Astrocyte (in vitro differentiated cells and primary cell): ENCODE results near the gene RAB5B. TPM values are rescaled to one million over a fixed set of nuclear protein-coding genes. Genes with fewer than 3 reads are reported as not detected.

Experiments used
- DNase-seq: peaks from one replicate; pipeline ENCODE4 v3.0.0-alpha.2; 2010; ENCODE audit warnings: low read depth
- FAIRE-seq: peaks from 2 replicates; lab custom pipeline; 2011; peaks lifted over from hg19 to GRCh38; lab: Jason Lieb, UNC
- H2AFZ ChIP-seq: 2 replicates; pipeline ENCODE4 v1.6.0; 2012; ENCODE audit warnings: low read depth, low read length, inconsistent platforms
- H3K27ac ChIP-seq: 2 replicates; pipeline ENCODE4 v1.5.1; 2011; ENCODE audit warnings: low read depth, low read length, inconsistent platforms
- H3K27me3 ChIP-seq: 2 replicates; pipeline ENCODE4 v1.6.0; 2011; ENCODE audit warnings: low read length, inconsistent platforms; ENCODE audit not compliant: insufficient read depth
- H3K36me3 ChIP-seq: 2 replicates; pipeline ENCODE4 v1.5.1; 2011; ENCODE audit warnings: low read length, inconsistent platforms; ENCODE audit not compliant: insufficient read depth
- H3K4me1 ChIP-seq: 2 replicates; pipeline ENCODE4 v1.5.1; 2011; ENCODE audit warnings: low read length, inconsistent platforms; ENCODE audit not compliant: insufficient read depth
- H3K4me2 ChIP-seq: 2 replicates; pipeline ENCODE4 v1.6.0; 2012; ENCODE audit warnings: low read length, inconsistent platforms
- H3K4me3 ChIP-seq: 2 replicates; pipeline ENCODE4 v1.5.1; 2011; ENCODE audit warnings: low read depth, mild to moderate bottlenecking, low read length, inconsistent platforms; ENCODE audit not compliant: insufficient read depth
- H3K79me2 ChIP-seq: 2 replicates; pipeline ENCODE4 v1.6.0; 2012; ENCODE audit warnings: mild to moderate bottlenecking, low read length, inconsistent platforms; ENCODE audit not compliant: insufficient read depth
- H3K9ac ChIP-seq: 2 replicates; pipeline ENCODE4 v1.6.0; 2012; ENCODE audit warnings: mild to moderate bottlenecking, low read length, inconsistent platforms
- H3K9me3 ChIP-seq: 2 replicates; pipeline ENCODE4 v1.5.1; 2012; ENCODE audit warnings: low read depth, mild to moderate bottlenecking, low read length, inconsistent platforms; ENCODE audit not compliant: insufficient read depth
- H4K20me1 ChIP-seq: 2 replicates; pipeline ENCODE4 v1.6.0; 2012; ENCODE audit warnings: low read length, inconsistent platforms; ENCODE audit not compliant: insufficient read depth
- H3K27ac Mint-ChIP-seq: one replicate; pipeline ENCODE4 v1.8.0; 2021; ENCODE audit warnings: mild to moderate bottlenecking, mixed read lengths; ENCODE audit not compliant: unreplicated experiment
- H3K27me3 Mint-ChIP-seq: one replicate; pipeline ENCODE4 v1.8.0; 2021; ENCODE audit warnings: low read depth, mixed read lengths; ENCODE audit not compliant: unreplicated experiment
- H3K36me3 Mint-ChIP-seq: one replicate; pipeline ENCODE4 v1.8.0; 2021; ENCODE audit warnings: low read depth, mixed read lengths; ENCODE audit not compliant: unreplicated experiment
- H3K4me1 Mint-ChIP-seq: one replicate; pipeline ENCODE4 v1.8.0; 2021; ENCODE audit warnings: low read depth, mixed read lengths; ENCODE audit not compliant: unreplicated experiment
- H3K4me3 Mint-ChIP-seq: one replicate; pipeline ENCODE4 v1.8.0; 2021; ENCODE audit warnings: mild to moderate bottlenecking, moderate library complexity, mixed read lengths; ENCODE audit not compliant: unreplicated experiment
- H3K9me3 Mint-ChIP-seq: one replicate; pipeline ENCODE4 v1.8.0; 2021; ENCODE audit warnings: mild to moderate bottlenecking, mixed read lengths; ENCODE audit not compliant: unreplicated experiment
- CTCF ChIP-seq: IDR thresholded peaks from 2 replicates; pipeline ENCODE4 v1.5.1; 2011; ENCODE audit warnings: low read depth, mild to moderate bottlenecking, inconsistent platforms, low read length, moderate library complexity; ENCODE audit not compliant: insufficient read depth
- EZH2 ChIP-seq: IDR thresholded peaks from 2 replicates; pipeline ENCODE4 v1.6.1; 2012; ENCODE audit warnings: mild to moderate bottlenecking, low read length, inconsistent platforms; ENCODE audit not compliant: insufficient read depth
- total RNA-seq: library from RNA; stranded (reverse); gene quantifications from 2 replicates; pipeline ENCODE4 v1.2.1, GENCODE V29; 2021

The RAB5B gene
- total RNA-seq, 1 donor from 2014 or later: 127 TPM

- H3K9ac ChIP-seq: peak overlapping the region; percentile 76
- H3K27me3 Mint-ChIP-seq: no peaks in the 10 kb centered on the region
- no peaks in the 10 kb centered on the region for H3K79me2 ChIP-seq
- no peaks in the 10 kb centered on the region for H3K27me3 ChIP-seq
- no peaks in the 10 kb centered on the region for H3K4me1 ChIP-seq
- peak overlapping the region; percentile 27 for H3K27ac ChIP-seq
- no peak for DNase-seq
- H3K36me3 Mint-ChIP-seq: peaks cover 14% of the 10 kb centered on the region
- no peaks in the 10 kb centered on the region for H3K9me3 ChIP-seq
- peak overlapping the region; percentile 72 for H3K4me3 ChIP-seq
- H3K4me1 Mint-ChIP-seq: peaks cover 16% of the 10 kb centered on the region
- peaks cover 2% of the 10 kb centered on the region for H3K36me3 ChIP-seq
- no peaks in the 10 kb centered on the region for H4K20me1 ChIP-seq
- peak overlapping the region; percentile 84 for H3K4me3 Mint-ChIP-seq
- H2AFZ ChIP-seq: peak overlapping the region; percentile 65
- no peaks in the 10 kb centered on the region for H3K9me3 Mint-ChIP-seq
- peak overlapping the region; percentile 95 for H3K4me2 ChIP-seq
- FAIRE-seq: no peak
- TF ChIP-seq EZH2 (no peak), CTCF (no peak)
- no peak overlapping the region for H3K27ac Mint-ChIP-seq
Observed at GRCh38 chr12:56007564-56008559, 34.0 kb downstream of the RAB5B start.

DNA sequence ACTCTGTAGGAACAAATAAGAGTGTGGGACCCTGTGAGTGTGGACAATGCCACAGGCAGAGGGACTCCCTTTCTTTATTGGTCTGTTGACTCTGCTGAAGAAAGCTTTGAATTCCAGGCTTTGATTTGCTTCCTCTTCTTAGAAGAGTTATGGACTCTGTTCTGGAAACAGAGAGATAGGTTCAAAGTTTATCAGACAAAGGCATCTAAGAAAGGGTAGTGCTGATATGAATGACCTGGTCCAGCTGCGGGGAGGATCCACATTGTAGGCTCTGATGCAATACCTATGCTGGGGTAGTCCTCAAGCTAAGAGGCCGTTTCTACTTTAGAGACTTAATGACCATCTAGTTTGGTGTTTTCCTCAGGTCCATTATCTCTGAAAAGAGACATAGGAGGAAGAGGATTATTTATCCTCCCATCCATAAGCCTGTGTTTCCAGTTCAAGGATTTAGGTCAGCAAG lies 36.3 kb downstream of the RAB5B start:
- Mint-ChIP-seq H3K9me3 (no peaks in the 10 kb centered on the region), H3K27ac (no peak overlapping the region), H3K4me1 (peaks cover 16% of the 10 kb centered on the region), H3K4me3 (no peak overlapping the region), H3K27me3 (no peaks in the 10 kb centered on the region), H3K36me3 (no peaks in the 10 kb centered on the region)
- TF ChIP-seq EZH2: no peak
- no peak for TF ChIP-seq CTCF
- no peaks in the 10 kb centered on the region for H3K79me2 ChIP-seq
- no peak overlapping the region for H3K9ac ChIP-seq
- H3K27ac ChIP-seq: no peak overlapping the region
- no peaks in the 10 kb centered on the region for H3K4me1 ChIP-seq
- no peak overlapping the region for H2AFZ ChIP-seq
- H3K36me3 ChIP-seq: no peaks in the 10 kb centered on the region
- H4K20me1 ChIP-seq: no peaks in the 10 kb centered on the region
- FAIRE-seq (no peak), DNase-seq (no peak)
- no peak overlapping the region for H3K4me2 ChIP-seq
- H3K27me3 ChIP-seq: no peaks in the 10 kb centered on the region
- H3K4me3 ChIP-seq: no peak overlapping the region
- H3K9me3 ChIP-seq: no peaks in the 10 kb centered on the region
